A549 treated with CORT108297 at 1 μM for 4 hours (cell line): Measurements from ENCODE around the gene OR8K3. TPM values are rescaled to one million over a fixed set of nuclear protein-coding genes. Genes with fewer than 3 reads are reported as not detected.

Experiments
- total RNA-seq: library from RNA; stranded (reverse); fragments of 200-300 nt; extraction: Qiagen RNA extraction; gene quantifications from 5 replicates; pipeline ENCODE4 v1.2.3, GENCODE V29; 2022

Gene OR8K3
- not detected in 5 replicates for total RNA-seq

GRCh38 chr11:56314844-56315243, at the start of gene OR8K3:
Gene OR8K3, plus strand, starts transcription at chr11:56315144. Its CDS starts 3,163 bp downstream, at chr11:56318307.

GRCh38 chr11:56273854-56274253, 41.1 kb upstream of the OR8K3 start, which contains the start of gene OR5T1:
Gene OR5T1, plus strand, starts transcription at chr11:56274154. Its CDS starts 1,485 bp downstream, at chr11:56275639.

GRCh38 chr11:56292154-56292553, 22.8 kb upstream of the OR8K3 start, which contains the start of gene OR8H1:
Gene OR8H1, minus strand, starts transcription at chr11:56292254. Its CDS starts 1,192 bp downstream, at chr11:56291062.

GRCh38 chr11:56345739-56346138, 30.8 kb downstream of the OR8K3 start, which contains the start of gene OR8K1:
Gene OR8K1, plus strand, starts transcription at chr11:56346039. Its CDS starts 0 bp downstream, at chr11:56346039.

GRCh38 chr11:56353991-56354390, 39.0 kb downstream of the OR8K3 start, which contains the start of gene OR8J1:
Gene OR8J1, plus strand, starts transcription at chr11:56354291. Its CDS starts 5,956 bp downstream, at chr11:56360247.

Other genes starting within 250 kb of the OR8K3 start
- gene OR8I2, start 221.8 kb upstream of the OR8K3 start, total RNA-seq: not detected in 5 replicates
- not detected in 5 replicates for gene OR8H2, start 211.5 kb upstream of the OR8K3 start, total RNA-seq
- gene OR8H3, start 192.8 kb upstream of the OR8K3 start, total RNA-seq: not detected in 5 replicates
- gene OR8J3, start 174.9 kb upstream of the OR8K3 start, total RNA-seq: not detected in 5 replicates
- gene OR8K5, start 154.8 kb upstream of the OR8K3 start, total RNA-seq: not detected in 5 replicates
- not detected in 5 replicates for gene OR5J2, start 138.5 kb upstream of the OR8K3 start, total RNA-seq
- not detected in 5 replicates for gene OR5T2, start 80.9 kb upstream of the OR8K3 start, total RNA-seq
- not detected in 5 replicates for gene OR5T3, start 62.9 kb upstream of the OR8K3 start, total RNA-seq
- gene OR5T1, start 41.0 kb upstream of the OR8K3 start, total RNA-seq: not detected in 5 replicates
- not detected in 5 replicates for gene OR8H1, start 22.9 kb upstream of the OR8K3 start, total RNA-seq
- not detected in 5 replicates for gene OR8K1, start 30.9 kb downstream of the OR8K3 start, total RNA-seq
- gene OR8J1, start 39.1 kb downstream of the OR8K3 start, total RNA-seq: not detected in 5 replicates
- not detected in 5 replicates for gene OR8U1, start 60.5 kb downstream of the OR8K3 start, total RNA-seq
- gene OR5AL1, start 97.6 kb downstream of the OR8K3 start, total RNA-seq: not detected in 5 replicates
- gene OR5M3, start 158.2 kb downstream of the OR8K3 start, total RNA-seq: not detected in 5 replicates
- not detected in 5 replicates for gene OR5M8, start 176.2 kb downstream of the OR8K3 start, total RNA-seq
- not detected in 5 replicates for gene OR5M11, start 228.1 kb downstream of the OR8K3 start, total RNA-seq